Epithelial cell of esophagus (primary cell): Measurements from ENCODE around the gene MRPL18.

Source experiments
- DNase-seq: peaks from one replicate; pipeline ENCODE4 v3.0.0; 2010; ENCODE audit warnings: low read depth
- H3K4me3 ChIP-seq: 2 replicates; pipeline ENCODE4 v1.5.1; 2011; ENCODE audit warnings: mild to moderate bottlenecking, low read length, control low read depth
- CTCF ChIP-seq: IDR thresholded peaks from 2 replicates; pipeline ENCODE4 v1.5.1; 2011; ENCODE audit warnings: low read depth, mild to moderate bottlenecking, low read length, control low read depth, inconsistent platforms; ENCODE audit not compliant: insufficient read depth; ENCODE audit errors: missing control alignments

Gene MRPL18

GRCh38 chr6:159844737-159845645 is 54.7 kb downstream of the MRPL18 start:
- no peak overlapping the region for H3K4me3 ChIP-seq
- DNase-seq: no peak
- no peak for TF ChIP-seq CTCF
